Upper lobe of left lung (tissue), 6 donors: Measurements from ENCODE around the gene IGSF9B. TPM values are rescaled to one million over a fixed set of nuclear protein-coding genes. Genes with fewer than 3 reads are reported as not detected.

Experiments used
- ATAC-seq, 2 donors: fragments of 200-7000 bp; cut with Tn5 transposase; one replicate each; pipeline ENCODE4 v1.9.1; 2022; ENCODE audit warnings: mild to moderate bottlenecking in 2 of 2, moderate library complexity in 2 of 2; ENCODE audit not compliant: low FRiP score in 2 of 2
- DNase-seq, 2 donors: peaks; one replicate each; pipeline ENCODE4 v3.0.0-alpha.2; 2019 to 2020
- H3K27ac ChIP-seq, 4 donors: fragments of 200-600 bp; sonication (generic); one replicate each; pipeline ENCODE4 v1.5.1; 2016 to 2019
- H3K27me3 ChIP-seq, 4 donors: fragments of 200-600 bp; sonication (generic); one replicate each; pipeline ENCODE4 v1.5.1; 2017 to 2019
- H3K36me3 ChIP-seq, 4 donors: fragments of 200-600 bp; sonication (generic); one replicate each; pipeline ENCODE4 v1.5.1; 2016 to 2019
- H3K4me1 ChIP-seq, 4 donors: fragments of 200-600 bp; sonication (generic); one replicate each; pipeline ENCODE4 v1.5.1; 2018 to 2019
- H3K4me3 ChIP-seq, 4 donors: fragments of 200-600 bp; sonication (generic); one replicate each; pipeline ENCODE4 v1.5.1; 2017 to 2019; ENCODE audit warnings: mild to moderate bottlenecking in 2 of 4, moderate library complexity in 1 of 4
- H3K9me3 ChIP-seq, 4 donors: fragments of 200-600 bp; sonication (generic); one replicate each; pipeline ENCODE4 v1.5.1; 2018 to 2019
- CTCF ChIP-seq, 6 experiments: fragments of 450-650 bp in 4 of 6; fragments of 200-600 bp in 2 of 6; sonication (generic) in 2 of 6; IDR thresholded peaks; one replicate each; pipeline ENCODE4 v1.5.1; 2016 to 2019; ENCODE audit warnings: antibody characterized with exemption in 6 of 6
- EP300 ChIP-seq, 4 donors: sonication (generic); formaldehyde crosslinking; IDR thresholded peaks; one replicate each; pipeline ENCODE4 v1.5.1; 2017; ENCODE audit warnings: antibody characterized with exemption in 4 of 4, control low read depth in 2 of 4
- POLR2A ChIP-seq, 4 donors: fragments of 450-650 bp; IDR thresholded peaks; one replicate each; pipeline ENCODE4 v1.5.1; 2016 to 2017; ENCODE audit warnings: antibody characterized with exemption in 4 of 4, mild to moderate bottlenecking in 2 of 4
- POLR2AphosphoS5 ChIP-seq, 2 donors: sonication (generic); formaldehyde crosslinking; IDR thresholded peaks; one replicate each; pipeline ENCODE4 v1.5.1; 2017; ENCODE audit warnings: antibody characterized with exemption in 2 of 2
- WGBS, 2 donors: methylation state at CpG; one replicate each; pipeline ENCODE4 v1.1.5; 2017 to 2018; 5-methylcytosine and 5-hydroxymethylcytosine counted together
- total RNA-seq, 6 donors: library from RNA; depleted of rRNA in 4 of 6; stranded (reverse); fragments of >200 nt in 4 of 6; gene quantifications; one replicate each; pipeline versions ENCODE4 v1.1.0 to v1.2.1, GENCODE V29; 2016 to 2021
- donor health status: DM: no; HTN: no; CAD: no; lungs with moderate emphysema.
- donor health status: DM: no; HTN: yes; CAD: no; lungs with severe emphysema.

IGSF9B gene
- total RNA-seq, 6 donors from 2014 or later: 1.6 to 13.6 (median 5.3) TPM

- DNase-seq (no peak), ATAC-seq (no peak)
- TF ChIP-seq POLR2AphosphoS5 (IDR thresholded peaks at IDR 0.05): no peak
- no peak for TF ChIP-seq EP300 (IDR thresholded peaks at IDR 0.05)
- TF ChIP-seq CTCF (IDR thresholded peaks at IDR 0.05): no peak
- TF ChIP-seq POLR2A (IDR thresholded peaks at IDR 0.05): no peak
- Histone ChIP-seq H3K4me1 (no peaks in the 10 kb centered on the region), H3K4me3 (no peak overlapping the region), H3K36me3 (no peaks in the 10 kb centered on the region), H3K27me3 (no peaks in the 10 kb centered on the region), H3K27ac (no peak overlapping the region), H3K9me3 (no peaks in the 10 kb centered on the region)
- 96 to 97% methylated on average over 8 of the region's 8 CpGs for WGBS, 2 donors
Measured at GRCh38 chr11:133938166-133938565, 18.6 kb downstream of the IGSF9B start.

DNA sequence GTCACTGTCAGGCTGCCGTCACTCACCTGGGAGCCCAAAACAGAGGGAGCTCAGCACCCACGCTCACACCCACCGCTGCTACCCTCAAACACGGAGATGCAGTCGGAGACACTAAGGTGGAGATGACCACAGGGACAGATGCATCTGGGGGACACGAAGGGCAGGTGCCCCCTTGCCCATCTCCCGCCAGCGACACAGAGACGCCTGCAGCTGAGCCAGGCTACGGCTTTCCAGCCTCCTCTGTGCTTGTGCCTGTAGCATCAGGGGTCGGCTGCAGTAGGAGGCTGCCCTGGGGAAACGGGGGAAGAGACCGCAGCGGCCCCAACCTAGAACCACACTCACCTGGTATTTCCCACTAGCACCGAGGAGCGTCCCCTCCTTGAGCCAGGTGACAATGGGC lies 19.3 kb downstream of the IGSF9B start:
- TF ChIP-seq CTCF (IDR thresholded peaks at IDR 0.05) (no peak), EP300 (IDR thresholded peaks at IDR 0.05) (no peak), POLR2A (IDR thresholded peaks at IDR 0.05) (no peak), POLR2AphosphoS5 (IDR thresholded peaks at IDR 0.05) (no peak)
- no peaks in the 10 kb centered on the region for H3K4me1 ChIP-seq
- DNase-seq (no peak), ATAC-seq (no peak)
- H3K27me3 ChIP-seq: no peaks in the 10 kb centered on the region
- no peaks in the 10 kb centered on the region for H3K36me3 ChIP-seq
- H3K27ac ChIP-seq: no peak overlapping the region
- no peak overlapping the region for H3K4me3 ChIP-seq
- H3K9me3 ChIP-seq: no peaks in the 10 kb centered on the region
- WGBS, 2 donors: 93 to 97% methylated on average over 13 to 16 of the region's 16 CpGs

- WGBS, 2 donors: 87% methylated on average over 13 of the region's 13 CpGs; no CpG with 5 or more reads in 1 of the 2 donors
- Histone ChIP-seq H3K27me3 (no peaks in the 10 kb centered on the region), H3K27ac (no peak overlapping the region), H3K4me1 (no peaks in the 10 kb centered on the region), H3K36me3 (no peaks in the 10 kb centered on the region), H3K4me3 (no peak overlapping the region), H3K9me3 (no peaks in the 10 kb centered on the region)
- no peak for DNase-seq
- no peak for TF ChIP-seq EP300 (IDR thresholded peaks at IDR 0.05)
- TF ChIP-seq CTCF (IDR thresholded peaks at IDR 0.05): no peak
- no peak for TF ChIP-seq POLR2AphosphoS5 (IDR thresholded peaks at IDR 0.05)
- no peak for TF ChIP-seq POLR2A (IDR thresholded peaks at IDR 0.05)
- ATAC-seq: no peak
Measured at GRCh38 chr11:133937015-133937414, 19.8 kb downstream of the IGSF9B start.

- WGBS, 2 donors: 80% methylated on average over 8 of the region's 9 CpGs; no CpG with 5 or more reads in 1 of the 2 donors
- TF ChIP-seq POLR2AphosphoS5 (IDR thresholded peaks at IDR 0.05) (no peak), CTCF (IDR thresholded peaks at IDR 0.05) (no peak), EP300 (IDR thresholded peaks at IDR 0.05) (no peak), POLR2A (IDR thresholded peaks at IDR 0.05) (no peak)
- no peaks in the 10 kb centered on the region for H3K9me3 ChIP-seq
- ATAC-seq (peak in 1 of 2 donors; percentile 3), DNase-seq (no peak)
- H3K27me3 ChIP-seq: no peaks in the 10 kb centered on the region
- H3K27ac ChIP-seq: no peak overlapping the region
- H3K36me3 ChIP-seq: no peaks in the 10 kb centered on the region
- no peaks in the 10 kb centered on the region for H3K4me1 ChIP-seq
- no peak overlapping the region for H3K4me3 ChIP-seq
Measured at GRCh38 chr11:133936592-133936991, 20.2 kb downstream of the IGSF9B start.

- WGBS, 2 donors: 58 to 61% methylated on average over 9 to 10 of the region's 13 CpGs
- H3K4me3 ChIP-seq: no peak overlapping the region
- H3K36me3 ChIP-seq: no peaks in the 10 kb centered on the region
- ATAC-seq (no peak), DNase-seq (no peak)
- H3K4me1 ChIP-seq: no peaks in the 10 kb centered on the region
- no peaks in the 10 kb centered on the region for H3K9me3 ChIP-seq
- no peaks in the 10 kb centered on the region for H3K27me3 ChIP-seq
- TF ChIP-seq CTCF (IDR thresholded peaks at IDR 0.05): no peak
- TF ChIP-seq POLR2AphosphoS5 (IDR thresholded peaks at IDR 0.05): no peak
- no peak for TF ChIP-seq EP300 (IDR thresholded peaks at IDR 0.05)
- TF ChIP-seq POLR2A (IDR thresholded peaks at IDR 0.05): no peak
- H3K27ac ChIP-seq: no peak overlapping the region
Measured at GRCh38 chr11:133936136-133936535, 20.6 kb downstream of the IGSF9B start.
